HCT116 (cell line): Measurements from ENCODE around the gene ZNF276. TPM values are rescaled to one million over a fixed set of nuclear protein-coding genes. Genes with fewer than 3 reads are reported as not detected.

ENCODE experiments used
- ATAC-seq: fragments of 200-7000 bp; cut with Tn5 transposase; 2 replicates; pipeline ENCODE4 v1.9.1; 2020; ENCODE audit warnings: mild to moderate bottlenecking, moderate library complexity
- BruUV-seq: library from RNA; stranded (reverse); fragments of 400-500 nt; replicated peaks from 2 replicates; lab custom pipeline; 2021; lab: Mats Ljungman, UMichigan
- CTCF ChIA-PET: fragments of 300-600 bp; sonication (Branson Sonifier 250); formaldehyde crosslinking; loops from one replicate; lab custom pipeline; 2021; ENCODE audit warnings: antibody characterized with exemption; lab: Charles Lee
- POLR2A ChIA-PET: fragments of 300-600, 350-600 bp; sonication (Branson Sonifier 250); formaldehyde crosslinking; loops from one replicate; lab custom pipeline; 2021; ENCODE audit warnings: antibody characterized with exemption; lab: Charles Lee
- RAD21 ChIA-PET, 2 experiments: fragments of 300-600 bp; sonication (Branson Sonifier 250); formaldehyde crosslinking; loops; one replicate each; lab custom pipeline; 2023; ENCODE audit warnings: low total read pairs in 2 of 2; ENCODE audit not compliant: uncharacterized antibody in 2 of 2, unreplicated experiment in 2 of 2, low non-redundant PET in 1 of 2; lab: Charles Lee
- DNase-seq: peaks from one replicate; pipeline ENCODE4 v3.0.0-alpha.2; 2010; ENCODE audit warnings: low read depth, low spot score
- H2AFZ ChIP-seq: fragments of 200-600 bp; shearing (Covaris generic), sonication (generic); 2 replicates; pipeline ENCODE4 v1.6.1; 2017; ENCODE audit warnings: low read depth, mixed run types, mixed read lengths, antibody characterized with exemption, low read length; ENCODE audit not compliant: poor library complexity, severe bottlenecking
- H3K27ac ChIP-seq: 2 replicates; pipeline ENCODE4 v1.5.1; 2012; ENCODE audit warnings: low read depth, low read length
- H3K27me3 ChIP-seq: fragments of 200-600 bp; sonication (generic); 2 replicates; pipeline ENCODE4 v1.6.1; 2016; ENCODE audit warnings: mixed run types, low read length, mixed read lengths; ENCODE audit not compliant: insufficient read depth
- H3K36me3 ChIP-seq, 2 experiments: fragments of 200-500 bp in 1 of 2; fragments of 200-600 bp in 1 of 2; sonication (Bioruptor generic) in 1 of 2; sonication (generic) in 1 of 2; 2 replicates each; pipeline versions ENCODE4 v1.5.1 to v1.6.1; 2014 to 2016; ENCODE audit warnings: low read length in 2 of 2, inconsistent platforms in 1 of 2, mixed read lengths in 1 of 2, mixed run types in 1 of 2; ENCODE audit not compliant: insufficient read depth in 2 of 2, control insufficient read depth in 1 of 2
- H3K4me1 ChIP-seq, 2 experiments: fragments of 200-600 bp in 1 of 2; sonication (generic) in 1 of 2; 2 replicates each; pipeline versions ENCODE4 v1.5.1 to v1.6.1; 2012 to 2017; ENCODE audit warnings: low read length in 2 of 2, inconsistent platforms in 1 of 2, mild to moderate bottlenecking in 1 of 2, mixed read lengths in 1 of 2, mixed run types in 1 of 2, moderate library complexity in 1 of 2; ENCODE audit not compliant: insufficient read depth in 2 of 2, control insufficient read depth in 1 of 2
- H3K4me2 ChIP-seq: fragments of 200-600 bp; sonication (generic); 2 replicates; pipeline ENCODE4 v1.6.1; 2017; ENCODE audit warnings: mixed run types, low read length, mixed read lengths
- H3K4me3 ChIP-seq, 2 experiments: fragments of 200-600 bp in 1 of 2; sonication (generic) in 1 of 2; replicated peaks in 1 of 2; 2 replicates each; pipeline ENCODE4 v1.5.1; 2011 to 2016; ENCODE audit warnings: low read length in 2 of 2, control low read depth in 1 of 2, low read depth in 1 of 2, mild to moderate bottlenecking in 1 of 2, mixed read lengths in 1 of 2, mixed run types in 1 of 2
- H3K79me2 ChIP-seq: fragments of 200-600 bp; sonication (generic); 2 replicates; pipeline ENCODE4 v1.6.1; 2017; ENCODE audit warnings: mild to moderate bottlenecking, mixed run types, low read length, moderate library complexity, mixed read lengths; ENCODE audit not compliant: insufficient read depth
- H3K9ac ChIP-seq: fragments of 200-600 bp; sonication (generic); 2 replicates; pipeline ENCODE4 v1.6.1; 2016; ENCODE audit warnings: low read length, mixed read lengths
- H3K9me2 ChIP-seq: fragments of 200-600 bp; sonication (generic), shearing (Covaris generic); 2 replicates; pipeline ENCODE4 v1.6.1; 2017; ENCODE audit warnings: mixed run types, mild to moderate bottlenecking, moderate library complexity; ENCODE audit not compliant: insufficient read depth
- H3K9me3 ChIP-seq, 2 experiments: fragments of 200-500 bp in 1 of 2; fragments of 200-600 bp in 1 of 2; sonication (Bioruptor generic) in 1 of 2; sonication (generic) in 1 of 2; 2 replicates each; pipeline ENCODE4 v1.6.1; 2014 to 2017; ENCODE audit warnings: low read length in 2 of 2, mixed read lengths in 2 of 2, inconsistent platforms in 1 of 2, low read depth in 1 of 2, mild to moderate bottlenecking in 1 of 2, mixed run types in 1 of 2, moderate library complexity in 1 of 2; ENCODE audit not compliant: control insufficient read depth in 1 of 2, insufficient read depth in 1 of 2
- H4K20me1 ChIP-seq: fragments of 200-600 bp; sonication (generic), shearing (Covaris generic); 2 replicates; pipeline ENCODE4 v1.6.1; 2017; ENCODE audit warnings: mixed run types, mild to moderate bottlenecking, moderate library complexity; ENCODE audit not compliant: insufficient read depth
- ATF3 ChIP-seq: IDR thresholded peaks from 2 replicates; pipeline ENCODE4 v1.6.1; 2012
- CBX3 ChIP-seq: IDR thresholded peaks from 2 replicates; pipeline ENCODE4 v1.6.1; 2012; ENCODE audit warnings: low read depth
- CEBPB ChIP-seq: IDR thresholded peaks from 2 replicates; pipeline ENCODE4 v1.6.1; 2012; ENCODE audit warnings: low read depth
- EGR1 ChIP-seq: IDR thresholded peaks from 2 replicates; pipeline ENCODE4 v1.6.1; 2012; ENCODE audit warnings: low read depth
- ELF1 ChIP-seq: IDR thresholded peaks from 2 replicates; pipeline ENCODE4 v1.6.1; 2012; ENCODE audit warnings: low read depth, borderline replicate concordance
- EZH2 ChIP-seq: fragments of 200-600 bp; sonication (generic); IDR thresholded peaks from 2 replicates; pipeline ENCODE4 v1.6.1; 2017; ENCODE audit warnings: antibody characterized with exemption, mixed run types
- EZH2phosphoT487 ChIP-seq: fragments of 200-600 bp; IDR thresholded peaks from 2 replicates; pipeline ENCODE4 v1.6.1; 2018; ENCODE audit warnings: antibody characterized with exemption, borderline replicate concordance
- FOSL1 ChIP-seq: IDR thresholded peaks from 2 replicates; pipeline ENCODE4 v1.6.1; 2012; ENCODE audit warnings: low read depth
- MAX ChIP-seq: IDR thresholded peaks from 2 replicates; pipeline ENCODE4 v1.6.1; 2012
- POLR2A ChIP-seq: IDR thresholded peaks from 2 replicates; pipeline ENCODE4 v1.7.0; 2011; ENCODE audit warnings: borderline replicate concordance; ENCODE audit not compliant: insufficient read depth, insufficient read length; ENCODE audit errors: extremely low read depth
- POLR2AphosphoS5 ChIP-seq: IDR thresholded peaks from 2 replicates; pipeline ENCODE4 v1.6.1; 2011; ENCODE audit warnings: mild to moderate bottlenecking, low read depth, low read length, moderate library complexity
- RAD21 ChIP-seq: IDR thresholded peaks from 2 replicates; pipeline ENCODE4 v1.6.1; 2012; ENCODE audit warnings: low read depth, mild to moderate bottlenecking
- REST ChIP-seq: IDR thresholded peaks from 2 replicates; pipeline ENCODE4 v1.6.1; 2012; ENCODE audit warnings: low read depth
- SIN3A ChIP-seq: IDR thresholded peaks from 2 replicates; pipeline ENCODE4 v1.6.1; 2012; ENCODE audit warnings: low read depth
- SRF ChIP-seq: IDR thresholded peaks from 2 replicates; pipeline ENCODE4 v1.6.1; 2012; ENCODE audit warnings: low read depth
- YY1 ChIP-seq: IDR thresholded peaks from 2 replicates; pipeline ENCODE4 v1.6.1; 2011; ENCODE audit warnings: low read length, low read depth, moderate library complexity, mild to moderate bottlenecking; ENCODE audit not compliant: insufficient replicate concordance; ENCODE audit errors: extremely low read depth
- ZFX ChIP-seq: fragments of 450-650 bp; IDR thresholded peaks from 2 replicates; pipeline ENCODE4 v1.6.1; 2017
- ZNF274 ChIP-seq: fragments of 200-500 bp; sonication (Bioruptor generic); IDR thresholded peaks from 2 replicates; pipeline ENCODE4 v1.6.1; 2014; ENCODE audit warnings: mild to moderate bottlenecking, low read depth, low read length, inconsistent platforms
- intact Hi-C: fragments of 100-400 bp; cut with micrococcal nuclease; formaldehyde crosslinking; loops from 2 replicates; pipeline ENCODE4 v1.10.0; 2022
- total RNA-seq: library from RNA; stranded (reverse); gene quantifications from one replicate; pipeline ENCODE4 v1.2.1, GENCODE V29; 2021; ENCODE audit not compliant: unreplicated experiment
- TF ChIP-seq, protein P1 (sequence below), 3 experiments: fragments of 200-600 bp in 1 of 3; sonication (generic) in 1 of 3; IDR thresholded peaks in 2 of 3; conservative IDR thresholded peaks in 1 of 3; 2 replicates each; pipeline ENCODE4 v1.5.1; 2012 to 2017; ENCODE audit warnings: low read depth in 2 of 3, low read length in 2 of 3, antibody characterized with exemption in 1 of 3, borderline replicate concordance in 1 of 3, control low read depth in 1 of 3, mild to moderate bottlenecking in 1 of 3, mixed read lengths in 1 of 3, mixed run types in 1 of 3, moderate library complexity in 1 of 3; ENCODE audit not compliant: insufficient read depth in 1 of 3

Gene ZNF276
- total RNA-seq, 1 experiment from 2014 or later, result 49.9 TPM

DNA sequence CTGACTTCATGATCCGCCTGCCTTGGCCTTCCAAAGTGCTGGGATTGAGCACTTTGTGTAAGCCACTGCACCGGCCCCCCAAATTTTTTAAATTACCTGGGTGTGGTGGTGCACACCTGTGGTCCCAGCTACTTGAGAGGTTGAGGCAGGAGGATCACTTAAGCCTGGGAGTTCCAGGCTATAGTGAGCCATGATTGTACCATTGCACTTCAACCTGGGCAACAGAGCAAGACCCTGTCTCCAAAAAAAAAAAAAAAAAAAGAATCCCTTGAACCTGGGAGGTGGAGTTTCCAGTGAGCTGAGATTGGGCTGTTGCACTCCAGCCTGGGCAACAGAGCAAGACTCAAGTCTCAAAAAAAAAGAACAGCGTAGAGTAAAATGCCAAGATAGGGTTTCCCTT lies 15.2 kb downstream of the ZNF276 start:
- Histone ChIP-seq H3K27ac (no peak overlapping the region), H3K9me3 (no peaks in the 10 kb centered on the region), H3K36me3 (peaks cover 69 to 77% of the 10 kb centered on the region in 2 experiments), H2AFZ (no peak overlapping the region), H3K4me3 (no peak overlapping the region), H3K27me3 (no peaks in the 10 kb centered on the region), H3K9ac (no peak overlapping the region), H3K4me2 (no peak overlapping the region), H4K20me1 (no peaks in the 10 kb centered on the region; the same call in 1 of the 2 replicates), H3K9me2 (no peaks in the 10 kb centered on the region), H3K79me2 (peaks cover 10% of the 10 kb centered on the region; the same call in 1 of the 2 replicates), H3K4me1 (no peaks in the 10 kb centered on the region)
- ATAC-seq, result no peak
- intact Hi-C loops, result loop anchor here (5.0 kb wide), 1 partner anchor 51 kb away; no protein-coding TSS in a partner anchor
- no peak for DNase-seq
- ChIA-PET CTCF (no interaction called here), POLR2A (no interaction called here), RAD21 (no interaction called here)
- no TSS peak for BruUV-seq
- no peak for TF ChIP-seq EGR1
- no peak for TF ChIP-seq CEBPB
- TF ChIP-seq ATF3, result no peak
- no peak for TF ChIP-seq SRF
- TF ChIP-seq ZFX, result no peak
- TF ChIP-seq POLR2AphosphoS5, result no peak
- no peak for TF ChIP-seq YY1
- TF ChIP-seq POLR2A, result no peak
- no peak for TF ChIP-seq ZNF274
- TF ChIP-seq MAX, result no peak
- no peak for TF ChIP-seq SIN3A
- no peak for TF ChIP-seq EZH2
- TF ChIP-seq REST, result no peak
- TF ChIP-seq, protein P1, sequence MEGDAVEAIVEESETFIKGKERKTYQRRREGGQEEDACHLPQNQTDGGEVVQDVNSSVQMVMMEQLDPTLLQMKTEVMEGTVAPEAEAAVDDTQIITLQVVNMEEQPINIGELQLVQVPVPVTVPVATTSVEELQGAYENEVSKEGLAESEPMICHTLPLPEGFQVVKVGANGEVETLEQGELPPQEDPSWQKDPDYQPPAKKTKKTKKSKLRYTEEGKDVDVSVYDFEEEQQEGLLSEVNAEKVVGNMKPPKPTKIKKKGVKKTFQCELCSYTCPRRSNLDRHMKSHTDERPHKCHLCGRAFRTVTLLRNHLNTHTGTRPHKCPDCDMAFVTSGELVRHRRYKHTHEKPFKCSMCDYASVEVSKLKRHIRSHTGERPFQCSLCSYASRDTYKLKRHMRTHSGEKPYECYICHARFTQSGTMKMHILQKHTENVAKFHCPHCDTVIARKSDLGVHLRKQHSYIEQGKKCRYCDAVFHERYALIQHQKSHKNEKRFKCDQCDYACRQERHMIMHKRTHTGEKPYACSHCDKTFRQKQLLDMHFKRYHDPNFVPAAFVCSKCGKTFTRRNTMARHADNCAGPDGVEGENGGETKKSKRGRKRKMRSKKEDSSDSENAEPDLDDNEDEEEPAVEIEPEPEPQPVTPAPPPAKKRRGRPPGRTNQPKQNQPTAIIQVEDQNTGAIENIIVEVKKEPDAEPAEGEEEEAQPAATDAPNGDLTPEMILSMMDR (IDR thresholded peaks at IDR 0.05 in 2 of 3, conservative IDR thresholded peaks at IDR 0.05 in 1 of 3; ENCODE audit: borderline replicate concordance in 1 of 3, insufficient read depth in 1 of 3, low read depth in 2 of 3, low read length in 2 of 3), result no peak
- TF ChIP-seq EZH2phosphoT487, result no peak
- no peak for TF ChIP-seq ELF1
- TF ChIP-seq FOSL1, result no peak
- no peak for TF ChIP-seq CBX3
- TF ChIP-seq RAD21, result no peak
